GM12872 (cell line): ENCODE data around the gene PTCRA.

Source experiments
- TF ChIP-seq, protein P1 (sequence below): IDR thresholded peaks from 3 replicates; pipeline ENCODE4 v1.5.1; 2011; ENCODE audit warnings: low read depth, mild to moderate bottlenecking, low read length, moderate library complexity; ENCODE audit not compliant: insufficient read depth

The PTCRA gene

DNA sequence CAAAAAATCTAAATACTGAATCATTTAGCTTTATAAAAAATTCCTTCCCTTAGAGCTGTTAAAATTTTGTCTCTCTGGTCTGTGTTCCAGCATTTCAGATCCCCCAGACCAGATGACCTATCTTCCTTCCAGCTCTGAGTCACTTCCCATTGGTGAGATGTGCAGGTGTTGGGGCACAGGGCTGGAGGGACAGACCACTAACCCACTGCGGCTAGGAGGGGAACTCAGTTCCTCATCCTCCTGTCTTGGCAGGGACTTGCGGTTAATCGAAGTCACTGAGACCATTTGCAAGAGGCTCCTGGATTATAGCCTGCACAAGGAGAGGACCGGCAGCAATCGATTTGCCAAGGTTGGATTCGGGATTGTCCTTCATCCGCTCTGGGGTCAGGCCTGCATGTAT is 19.5 kb downstream of the PTCRA start:
- TF ChIP-seq, protein P1, sequence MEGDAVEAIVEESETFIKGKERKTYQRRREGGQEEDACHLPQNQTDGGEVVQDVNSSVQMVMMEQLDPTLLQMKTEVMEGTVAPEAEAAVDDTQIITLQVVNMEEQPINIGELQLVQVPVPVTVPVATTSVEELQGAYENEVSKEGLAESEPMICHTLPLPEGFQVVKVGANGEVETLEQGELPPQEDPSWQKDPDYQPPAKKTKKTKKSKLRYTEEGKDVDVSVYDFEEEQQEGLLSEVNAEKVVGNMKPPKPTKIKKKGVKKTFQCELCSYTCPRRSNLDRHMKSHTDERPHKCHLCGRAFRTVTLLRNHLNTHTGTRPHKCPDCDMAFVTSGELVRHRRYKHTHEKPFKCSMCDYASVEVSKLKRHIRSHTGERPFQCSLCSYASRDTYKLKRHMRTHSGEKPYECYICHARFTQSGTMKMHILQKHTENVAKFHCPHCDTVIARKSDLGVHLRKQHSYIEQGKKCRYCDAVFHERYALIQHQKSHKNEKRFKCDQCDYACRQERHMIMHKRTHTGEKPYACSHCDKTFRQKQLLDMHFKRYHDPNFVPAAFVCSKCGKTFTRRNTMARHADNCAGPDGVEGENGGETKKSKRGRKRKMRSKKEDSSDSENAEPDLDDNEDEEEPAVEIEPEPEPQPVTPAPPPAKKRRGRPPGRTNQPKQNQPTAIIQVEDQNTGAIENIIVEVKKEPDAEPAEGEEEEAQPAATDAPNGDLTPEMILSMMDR = no peak

DNA sequence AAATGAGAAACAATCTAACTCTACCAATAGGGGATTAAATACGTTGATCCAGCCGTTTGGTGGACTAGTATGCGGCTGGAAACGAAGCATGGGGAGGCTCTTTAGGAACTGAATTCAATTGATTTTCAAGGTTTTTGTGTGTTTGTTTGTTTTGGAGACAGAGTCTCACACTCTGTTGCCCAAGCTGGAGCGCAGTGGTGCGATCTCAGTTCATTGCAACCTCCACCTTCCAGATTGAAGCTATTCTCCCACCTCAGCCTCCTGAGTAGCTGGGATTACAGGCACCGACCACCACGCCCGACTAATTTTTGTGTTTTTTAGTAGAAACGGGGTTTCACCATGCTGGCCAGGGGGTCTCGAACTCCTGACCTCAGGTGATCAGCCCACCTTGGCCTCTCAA is 20.5 kb downstream of the PTCRA start:
- TF ChIP-seq, protein P1 = no peak

DNA sequence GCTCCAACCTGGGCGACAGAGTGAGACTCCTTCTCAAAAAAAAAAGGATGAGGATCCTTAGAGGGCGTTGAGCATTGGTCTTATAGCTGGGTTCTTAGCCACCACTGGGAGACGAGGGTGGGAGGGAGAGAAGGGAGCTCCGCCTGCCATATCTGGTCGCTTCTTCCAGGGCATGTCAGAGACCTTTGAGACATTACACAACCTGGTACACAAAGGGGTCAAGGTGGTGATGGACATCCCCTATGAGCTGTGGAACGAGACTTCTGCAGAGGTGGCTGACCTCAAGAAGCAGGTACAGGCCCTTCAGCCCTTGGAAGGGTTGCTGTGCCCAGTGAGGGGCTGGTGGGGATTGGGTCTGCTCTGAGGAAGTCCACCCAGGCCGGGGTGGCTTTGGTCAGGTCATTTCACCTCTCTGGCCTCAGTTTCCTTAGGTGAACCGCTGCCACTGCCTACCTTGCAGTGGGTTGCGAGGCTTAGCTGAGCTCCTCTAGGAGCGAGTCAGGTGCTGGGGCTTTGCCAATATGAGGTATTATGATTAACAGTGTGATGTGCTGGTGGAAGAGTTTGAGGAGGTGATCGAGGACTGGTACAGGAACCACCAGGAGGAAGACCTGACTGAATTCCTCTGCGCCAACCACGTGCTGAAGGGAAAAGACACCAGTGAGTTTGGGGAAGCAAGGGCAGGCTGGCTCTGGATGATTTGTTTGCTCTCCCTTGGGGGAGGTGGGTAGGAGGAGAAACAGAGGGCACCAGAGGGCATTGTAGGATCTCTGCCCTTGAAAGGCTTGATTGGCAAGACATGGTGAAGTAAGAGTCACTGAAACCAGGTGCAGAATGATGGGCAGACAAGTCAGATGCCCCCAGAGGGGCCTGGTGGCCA is 21.9 kb downstream of the PTCRA start:
- TF ChIP-seq, protein P1 = no peak

DNA sequence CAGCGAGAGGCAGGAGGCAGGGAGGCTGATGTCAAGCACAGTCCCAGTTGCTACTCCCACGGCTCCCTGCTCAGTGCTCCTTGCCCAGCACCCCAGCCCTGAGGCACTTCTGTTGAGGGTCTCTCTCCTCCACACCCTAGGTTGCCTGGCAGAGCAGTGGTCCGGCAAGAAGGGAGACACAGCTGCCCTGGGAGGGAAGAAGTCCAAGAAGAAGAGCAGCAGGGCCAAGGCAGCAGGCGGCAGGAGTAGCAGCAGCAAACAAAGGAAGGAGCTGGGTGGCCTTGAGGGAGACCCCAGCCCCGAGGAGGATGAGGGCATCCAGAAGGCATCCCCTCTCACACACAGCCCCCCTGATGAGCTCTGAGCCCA is 22.6 kb downstream of the PTCRA start:
- TF ChIP-seq, protein P1 = no peak

DNA sequence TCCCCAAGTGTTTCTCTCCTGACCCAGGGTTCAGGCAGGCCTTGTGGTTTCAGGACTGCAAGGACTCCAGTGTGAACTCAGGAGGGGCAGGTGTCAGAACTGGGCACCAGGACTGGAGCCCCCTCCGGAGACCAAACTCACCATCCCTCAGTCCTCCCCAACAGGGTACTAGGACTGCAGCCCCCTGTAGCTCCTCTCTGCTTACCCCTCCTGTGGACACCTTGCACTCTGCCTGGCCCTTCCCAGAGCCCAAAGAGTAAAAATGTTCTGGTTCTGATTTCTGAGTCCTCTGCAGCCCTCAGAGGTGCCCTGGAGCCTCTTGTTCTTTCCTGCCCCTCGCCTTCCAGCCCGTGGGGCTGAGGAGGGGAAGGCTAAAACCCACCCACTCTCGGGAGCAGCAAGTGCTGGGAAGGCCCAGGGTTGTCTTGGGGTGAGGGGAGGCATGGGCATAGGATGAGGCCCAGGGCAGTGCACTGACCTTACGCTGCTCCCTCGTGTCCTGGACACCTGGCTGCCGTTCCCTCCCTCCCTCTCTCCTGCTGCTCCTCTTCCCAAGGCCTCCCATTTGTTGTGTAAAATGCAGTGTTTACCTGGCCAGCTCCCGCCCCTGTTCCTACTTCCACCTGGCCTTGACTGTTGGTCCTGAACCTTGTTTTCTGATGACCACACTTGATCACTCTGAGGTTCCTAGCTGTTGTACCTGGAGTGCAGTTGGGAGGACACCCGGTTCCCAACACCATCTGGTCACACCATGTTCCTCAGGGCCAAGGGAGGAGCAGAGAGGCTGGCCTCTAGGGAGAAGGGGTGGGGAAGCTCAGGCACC is 23.3 kb downstream of the PTCRA start:
- TF ChIP-seq, protein P1 = no peak

DNA sequence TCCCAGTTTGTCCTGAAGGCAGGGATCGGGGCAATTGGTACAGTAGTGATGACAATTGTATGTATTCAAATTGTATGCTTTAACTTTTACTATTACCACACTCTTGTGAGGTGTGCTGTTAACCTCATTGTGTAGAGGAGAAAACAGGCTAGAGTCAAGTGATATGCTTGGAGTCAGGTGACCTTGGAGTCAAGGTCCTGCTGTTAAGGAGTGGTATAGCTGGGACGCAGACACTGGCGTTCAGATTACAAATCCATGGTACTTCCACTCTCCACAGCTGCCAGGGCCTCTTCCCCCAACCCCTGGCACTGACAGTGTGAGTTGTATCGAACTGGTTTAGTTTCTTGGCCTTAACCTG is 23.9 kb downstream of the PTCRA start:
- TF ChIP-seq, protein P1 = no peak

DNA sequence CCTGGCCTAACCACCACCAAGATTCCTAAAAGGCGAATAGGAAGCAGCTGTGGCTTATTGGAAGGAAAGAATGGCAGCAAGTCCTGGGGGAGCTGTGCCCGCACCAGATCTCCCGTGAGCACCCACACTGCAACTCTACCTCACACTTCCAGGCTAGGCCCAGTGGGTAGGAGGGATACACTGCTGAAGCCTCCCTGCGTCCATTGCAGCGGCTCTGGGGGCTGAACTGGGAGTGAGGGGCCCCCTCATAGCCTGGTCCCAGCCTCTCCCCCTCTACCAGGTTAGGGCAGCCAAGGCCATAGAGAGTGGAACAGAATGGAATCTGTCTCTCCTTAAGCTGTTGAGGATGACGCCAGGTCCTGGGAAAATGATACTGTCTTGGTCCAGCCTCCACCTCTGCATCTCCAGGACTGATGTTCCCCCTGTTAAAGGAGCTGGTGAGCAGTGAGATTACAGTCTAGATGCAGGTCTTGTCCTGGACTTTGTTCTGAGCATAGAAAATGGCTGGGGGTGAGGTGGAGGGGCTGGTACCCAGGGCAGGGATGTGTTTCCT is 24.7 kb downstream of the PTCRA start:
- TF ChIP-seq, protein P1 = no peak
